Mammary epithelial cell (primary cell): ENCODE results near the gene FGF23.

Source experiments
- CTCF ChIP-seq, 2 donors: IDR thresholded peaks in 1 of 2; conservative IDR thresholded peaks in 1 of 2; 2 replicates each; pipeline ENCODE4 v1.5.1; 2011 to 2012; ENCODE audit warnings: inconsistent platforms in 2 of 2, low read length in 2 of 2, mild to moderate bottlenecking in 2 of 2, control low read depth in 1 of 2, low read depth in 1 of 2; ENCODE audit not compliant: insufficient read depth in 1 of 2; ENCODE audit errors: extremely low read depth in 1 of 2
- EZH2 ChIP-seq: IDR thresholded peaks from 2 replicates; pipeline ENCODE4 v1.6.1; 2012; ENCODE audit warnings: low read length, inconsistent platforms, borderline replicate concordance

- no peak for TF ChIP-seq CTCF (conservative IDR thresholded peaks at IDR 0.05 in 1 of 2, IDR thresholded peaks at IDR 0.05 in 1 of 2; ENCODE audit: extremely low read depth in 1 of 2, insufficient read depth in 1 of 2, low read depth in 1 of 2, low read length in 2 of 2)
- no peak for TF ChIP-seq EZH2
Measured at GRCh38 chr12:4323396-4323795, 56.1 kb downstream of the FGF23 start.
